ENCODE measurements around the gene DIABLO.
"Not testable (repeated sequence)": the region's sequence is repeated elsewhere in the genome, so short reads cannot be mapped to it uniquely, and the experiment has no call there.

DIABLO gene

GRCh38 chr12:122204167-122205052, 21.4 kb downstream of the DIABLO start:
- TF ChIP-seq, protein P1, sequence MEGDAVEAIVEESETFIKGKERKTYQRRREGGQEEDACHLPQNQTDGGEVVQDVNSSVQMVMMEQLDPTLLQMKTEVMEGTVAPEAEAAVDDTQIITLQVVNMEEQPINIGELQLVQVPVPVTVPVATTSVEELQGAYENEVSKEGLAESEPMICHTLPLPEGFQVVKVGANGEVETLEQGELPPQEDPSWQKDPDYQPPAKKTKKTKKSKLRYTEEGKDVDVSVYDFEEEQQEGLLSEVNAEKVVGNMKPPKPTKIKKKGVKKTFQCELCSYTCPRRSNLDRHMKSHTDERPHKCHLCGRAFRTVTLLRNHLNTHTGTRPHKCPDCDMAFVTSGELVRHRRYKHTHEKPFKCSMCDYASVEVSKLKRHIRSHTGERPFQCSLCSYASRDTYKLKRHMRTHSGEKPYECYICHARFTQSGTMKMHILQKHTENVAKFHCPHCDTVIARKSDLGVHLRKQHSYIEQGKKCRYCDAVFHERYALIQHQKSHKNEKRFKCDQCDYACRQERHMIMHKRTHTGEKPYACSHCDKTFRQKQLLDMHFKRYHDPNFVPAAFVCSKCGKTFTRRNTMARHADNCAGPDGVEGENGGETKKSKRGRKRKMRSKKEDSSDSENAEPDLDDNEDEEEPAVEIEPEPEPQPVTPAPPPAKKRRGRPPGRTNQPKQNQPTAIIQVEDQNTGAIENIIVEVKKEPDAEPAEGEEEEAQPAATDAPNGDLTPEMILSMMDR (IDR thresholded peaks at IDR 0.05; ENCODE audit: borderline replicate concordance, insufficient read depth, low read depth, low read length), result no peak
- H3K4me3 ChIP-seq (ENCODE audit: low read depth, low read length), result no peak overlapping the region

- H3K4me3 ChIP-seq (ENCODE audit: low read depth, low read length), result peak within 1 kb of the TSS; percentile 49
- TF ChIP-seq, protein P1 (IDR thresholded peaks at IDR 0.05; ENCODE audit: borderline replicate concordance, insufficient read depth, low read depth, low read length), result no peak
These were observed 22.3 kb downstream of the DIABLO start, which contains the start of gene B3GNT4 for GRCh38 chr12:122203301-122204166. TSS of gene B3GNT4 (plus strand) at chr12:122203709. CDS start at chr12:122204619, 910 bp downstream.

- H3K4me3 ChIP-seq (ENCODE audit: low read depth, low read length), result not testable (repeated sequence)
These were observed 23.0 kb downstream of the DIABLO start for GRCh38 chr12:122202811-122203210.

DNA sequence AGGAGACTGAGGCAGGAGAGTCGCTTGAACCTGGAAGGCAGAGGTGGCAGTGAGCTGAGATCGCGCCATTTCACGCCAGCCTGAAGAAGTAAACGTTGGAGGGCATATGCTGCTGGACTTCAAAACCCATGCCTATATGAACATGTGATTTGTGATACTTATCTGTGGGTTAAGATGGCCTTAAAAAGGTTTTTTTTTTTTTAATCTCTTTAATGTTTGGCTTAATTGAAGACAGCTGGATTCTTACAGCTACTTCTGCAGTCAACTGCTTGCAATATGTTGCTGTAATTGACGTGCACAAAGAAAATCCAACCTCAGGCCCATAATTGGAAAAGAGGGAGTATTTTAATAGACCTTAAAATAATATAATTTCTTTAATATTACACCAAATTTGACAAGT, 23.8 kb downstream of the DIABLO start:
- TF ChIP-seq, protein P1 (IDR thresholded peaks at IDR 0.05; ENCODE audit: borderline replicate concordance, insufficient read depth, low read depth, low read length), result no peak
- H3K4me3 ChIP-seq (ENCODE audit: low read depth, low read length), result no peak overlapping the region

- no peak overlapping the region for H3K4me3 ChIP-seq (ENCODE audit: low read depth, low read length)
- TF ChIP-seq, protein P1 (IDR thresholded peaks at IDR 0.05; ENCODE audit: borderline replicate concordance, insufficient read depth, low read depth, low read length), result no peak
These were observed 24.5 kb downstream of the DIABLO start for GRCh38 chr12:122201381-122201780.

- TF ChIP-seq, protein P1 (IDR thresholded peaks at IDR 0.05; ENCODE audit: borderline replicate concordance, insufficient read depth, low read depth, low read length), result 0 out of 2 replicates have a peak, but pooled peaks have one; percentile 4
- no peak overlapping the region for H3K4me3 ChIP-seq (ENCODE audit: low read depth, low read length)
These were observed 25.2 kb downstream of the DIABLO start for GRCh38 chr12:122200541-122201175.

Measured in GM12875 (cell line).